Measurements from ENCODE around the gene MAGOH. TPM values are rescaled to one million over a fixed set of nuclear protein-coding genes. Genes with fewer than 3 reads are reported as not detected.
A peak's percentile ranks its signal among the peaks of the same experiment; 100 is the strongest.

The MAGOH gene
- total and polyA plus RNA-seq, 2 of the 13 experiments (the other 11 are each of a cell fraction or from before 2014, with no cell fraction given), result 24.1 to 87.0 TPM

GRCh38 chr1:53279296-53280200, 41.2 kb upstream of the MAGOH start:
- Histone ChIP-seq H3K27ac (ENCODE audit: extremely low read length, insufficient read depth, low read length) (no peak overlapping the region), H3K4me2 (ENCODE audit: low read depth, low read length) (no peak overlapping the region), H3K4me3 (replicated peaks in 1 of 3; ENCODE audit: insufficient read depth in 1 of 3, low read depth in 2 of 3, low read length in 3 of 3) (no peak overlapping the region), H2AFZ (ENCODE audit: low read length) (no peak overlapping the region), H3K4me1 (ENCODE audit: insufficient read depth, low read length) (no peaks in the 10 kb centered on the region), H3K79me2 (ENCODE audit: insufficient read depth, low read length) (no peaks in the 10 kb centered on the region), H4K20me1 (ENCODE audit: insufficient read depth, low read length) (no peaks in the 10 kb centered on the region), H3K36me3 (replicated peaks in 1 of 2; ENCODE audit: control insufficient read depth in 1 of 2, insufficient read depth in 2 of 2, low read length in 2 of 2) (peaks cover 4 to 34% of the 10 kb centered on the region in 2 experiments), H3K9me3 (ENCODE audit: low read length) (no peaks in the 10 kb centered on the region), H3K27me3 (ENCODE audit: control insufficient read depth in 1 of 2, insufficient read depth in 2 of 2, low read length in 2 of 2) (no peaks in the 10 kb centered on the region), H3K9ac (ENCODE audit: insufficient read depth, low read depth, low read length) (no peak overlapping the region)
- TF ChIP-seq SMYD3 (CRISPR knock-in tag; IDR thresholded peaks at IDR 0.05), result no peak
- TF ChIP-seq SMARCC2 (IDR thresholded peaks at IDR 0.05), result no peak
- intact Hi-C loops (cut with micrococcal nuclease; ENCODE audit: unreplicated experiment), result no loop called here
- POLR2A ChIA-PET, result no interaction called here
- no peak for ATAC-seq
- FAIRE-seq, result no peak
- DNase-seq (ENCODE audit: low spot score), result no peak
- CTCF ChIA-PET (ENCODE audit: low intra/inter-chr PET ratio, low total read pairs), result interaction anchor here (2.8 kb wide), 1 partner anchor 114 kb away, joined by 47 read pairs; no protein-coding TSS in a partner anchor
- in situ Hi-C loops (cut with HindIII; ENCODE audit: extremely low pct_ligation_motif_present, low pct_unique_long_range_greater_than_20kb), result loop anchor here (5.0 kb wide), 1 partner anchor 113 kb away; no protein-coding TSS in a partner anchor
- WGBS (ENCODE audit: low lambda C conversion rate), result 87% methylated on average over 14 of the region's 14 CpGs
- no TSS peak for BruUV-seq (replicated peaks)

- FAIRE-seq, result no peak
- in situ Hi-C loops (cut with HindIII; ENCODE audit: extremely low pct_ligation_motif_present, low pct_unique_long_range_greater_than_20kb), result loop anchor here (5.0 kb wide), 1 partner anchor 114 kb away; no protein-coding TSS in a partner anchor
- POLR2A ChIA-PET, result no interaction called here
- Histone ChIP-seq H3K36me3 (replicated peaks in 1 of 2; ENCODE audit: control insufficient read depth in 1 of 2, insufficient read depth in 2 of 2, low read length in 2 of 2) (peaks cover 4 to 30% of the 10 kb centered on the region in 2 experiments), H3K4me1 (ENCODE audit: insufficient read depth, low read length) (no peaks in the 10 kb centered on the region), H2AFZ (ENCODE audit: low read length) (no peak overlapping the region), H3K79me2 (ENCODE audit: insufficient read depth, low read length) (no peaks in the 10 kb centered on the region), H3K4me3 (replicated peaks in 1 of 3; ENCODE audit: insufficient read depth in 1 of 3, low read depth in 2 of 3, low read length in 3 of 3) (no peak overlapping the region), H3K9me3 (ENCODE audit: low read length) (no peaks in the 10 kb centered on the region), H3K4me2 (ENCODE audit: low read depth, low read length) (no peak overlapping the region), H3K27me3 (ENCODE audit: control insufficient read depth in 1 of 2, insufficient read depth in 2 of 2, low read length in 2 of 2) (no peaks in the 10 kb centered on the region), H4K20me1 (ENCODE audit: insufficient read depth, low read length) (no peaks in the 10 kb centered on the region), H3K9ac (ENCODE audit: insufficient read depth, low read depth, low read length) (no peak overlapping the region), H3K27ac (ENCODE audit: extremely low read length, insufficient read depth, low read length) (no peak overlapping the region)
- BruUV-seq (replicated peaks), result no TSS peak
- CTCF ChIA-PET (ENCODE audit: low intra/inter-chr PET ratio, low total read pairs), result interaction anchor here (0.6 to 2.8 kb wide), 4 partner anchors 43 to 115 kb away, joined by 3 to 47 read pairs (median 4); no protein-coding TSS in a partner anchor
- ATAC-seq, result peak; percentile 79
- WGBS (ENCODE audit: low lambda C conversion rate), result 21% methylated on average over 8 of the region's 8 CpGs
- TF ChIP-seq RAD21 (CRISPR knock-in tag; IDR thresholded peaks at IDR 0.05) (peak; percentile 82), CTCF (CRISPR knock-in tag; IDR thresholded peaks at IDR 0.05) (peak; percentile 84), GATA4 (IDR thresholded peaks at IDR 0.05; ENCODE audit: borderline replicate concordance, low read depth) (no peak), STAG1 (CRISPR knock-in tag; IDR thresholded peaks at IDR 0.05) (peak; percentile 87), ZNF678 (CRISPR knock-in tag; IDR thresholded peaks at IDR 0.05) (no peak), SMC3 (IDR thresholded peaks at IDR 0.05; ENCODE audit: low read length) (peak; percentile 91), PAWR (CRISPR knock-in tag; IDR thresholded peaks at IDR 0.05; ENCODE audit: borderline replicate concordance) (no peak)
- intact Hi-C loops (cut with micrococcal nuclease; ENCODE audit: unreplicated experiment), result loop anchor here (1.0 kb wide), 1 partner anchor 115 kb away; no protein-coding TSS in a partner anchor
- peak; percentile 4 for DNase-seq (ENCODE audit: low spot score)
These were observed 40.0 kb upstream of the MAGOH start for GRCh38 chr1:53278298-53278725.

Data from HepG2 (cell line).